ENCODE measurements around the gene KIF3C. TPM values are rescaled to one million over a fixed set of nuclear protein-coding genes. Genes with fewer than 3 reads are reported as not detected.

KIF3C gene
- polyA plus RNA-seq, 2 of the 4 experiments (the other 2 are of a cell fraction) = 17.1 to 77.4 TPM

GRCh38 chr2:26011990-26012856 lies 29.9 kb upstream of the KIF3C start (continued):
- TF ChIP-seq REST (IDR thresholded peaks at IDR 0.05) (no peak), CHD4 (IDR thresholded peaks at IDR 0.05; ENCODE audit: borderline replicate concordance) (no peak), ZSCAN20 (CRISPR knock-in tag; IDR thresholded peaks at IDR 0.05) (no peak), TP53 (CRISPR knock-in tag; IDR thresholded peaks at IDR 0.05) (0 out of 2 replicates have a peak, but pooled peaks have one; percentile 60), JUN (IDR thresholded peaks at IDR 0.05) (peak; percentile 97 to 99), RARB (CRISPR knock-in tag; IDR thresholded peaks at IDR 0.05) (peak; percentile 86), CBX8 (IDR thresholded peaks at IDR 0.05) (no peak), HMGXB4 (CRISPR knock-in tag; IDR thresholded peaks at IDR 0.05; ENCODE audit: borderline replicate concordance) (no peak; the same call in 1 of the 2 replicates), MAX (IDR thresholded peaks at IDR 0.05) (peak; percentile 96), ATOH8 (CRISPR knock-in tag; IDR thresholded peaks at IDR 0.05; ENCODE audit: low read depth) (peak; percentile 96), PHF8 (IDR thresholded peaks at IDR 0.05; ENCODE audit: borderline replicate concordance, low read depth) (no peak), ESRRA (IDR thresholded peaks at IDR 0.05; ENCODE audit: borderline replicate concordance, low read length) (no peak), POLR2A (IDR thresholded peaks at IDR 0.05; ENCODE audit: low read length) (no peak), CHD2 (IDR thresholded peaks at IDR 0.05; ENCODE audit: low read length, partially characterized antibody) (no peak), TFCP2L1 (CRISPR knock-in tag; IDR thresholded peaks at IDR 0.05) (peak; percentile 55; the same call in 1 of the 2 replicates), RNF2 (IDR thresholded peaks at IDR 0.05; ENCODE audit: borderline replicate concordance, low read depth) (no peak), ZNF302 (CRISPR knock-in tag; IDR thresholded peaks at IDR 0.05) (no peak), BHLHE40 (IDR thresholded peaks at IDR 0.05; ENCODE audit: low read depth, low read length) (peak; percentile 89), MYC (IDR thresholded peaks at IDR 0.05; ENCODE audit: borderline replicate concordance, low read length) (no peak), HOXB5 (CRISPR knock-in tag; IDR thresholded peaks at IDR 0.05) (peak; percentile 85; the same call in 1 of the 2 replicates), EHF (CRISPR knock-in tag; IDR thresholded peaks at IDR 0.05) (peak; percentile 86), KDM1A (IDR thresholded peaks at IDR 0.05; ENCODE audit: low read depth) (no peak), HEYL (CRISPR knock-in tag; IDR thresholded peaks at IDR 0.05) (no peak), FOSB (CRISPR knock-in tag; IDR thresholded peaks at IDR 0.05) (peak; percentile 87; the same call in 1 of the 2 replicates), RCOR1 (IDR thresholded peaks at IDR 0.05; ENCODE audit: low read depth, low read length) (no peak), ZFP36 (IDR thresholded peaks at IDR 0.05; ENCODE audit: borderline replicate concordance, partially characterized antibody) (peak; percentile 53), NR3C1 (IDR thresholded peaks at IDR 0.05) (no peak)

All from A549 (cell line).